Adrenal gland (tissue), 12 donors: ENCODE data around the gene KIF2C. TPM values are rescaled to one million over a fixed set of nuclear protein-coding genes. Genes with fewer than 3 reads are reported as not detected.
A peak's percentile ranks its signal among the peaks of the same experiment; 100 is the strongest.

Source experiments
- DNase-seq, 7 donors: peaks; one replicate each; pipeline ENCODE4 v3.0.0-alpha.2; 2019 to 2020
- H3K27ac ChIP-seq, 5 donors: fragments of 200-600 bp; sonication (generic) in 4 of 5; 1 replicate in 3 of 5; 2 replicates in 2 of 5; pipeline versions ENCODE4 v1.5.1 to v1.8.0; 2016 to 2020; ENCODE audit warnings: mild to moderate bottlenecking in 1 of 5
- H3K27me3 ChIP-seq: fragments of 200-600 bp; 2 replicates; pipeline ENCODE4 v1.8.0; 2021
- H3K36me3 ChIP-seq, 2 donors: fragments of 200-600 bp; replicated peaks in 1 of 2; 1 replicate in 1 of 2; 2 replicates in 1 of 2; pipeline versions ENCODE4 v1.5.1 to v1.8.0; 2018 to 2022
- H3K4me1 ChIP-seq, 2 donors: fragments of 200-600 bp; replicated peaks in 1 of 2; 1 replicate in 1 of 2; 2 replicates in 1 of 2; pipeline versions ENCODE4 v1.5.1 to v1.8.0; 2018 to 2021
- H3K4me3 ChIP-seq, 4 donors: fragments of 200-600 bp; sonication (generic) in 3 of 4; one replicate each; pipeline ENCODE4 v1.5.1; 2016 to 2018
- H3K9me3 ChIP-seq, 3 donors: fragments of 200-600 bp; sonication (generic) in 1 of 3; replicated peaks in 1 of 3; 1 replicate in 2 of 3; 2 replicates in 1 of 3; pipeline versions ENCODE4 v1.5.1 to v1.8.0; 2016 to 2021
- POLR2A ChIP-seq, 2 donors: fragments of 450-650 bp; IDR thresholded peaks; one replicate each; pipeline ENCODE4 v1.6.1; 2017; ENCODE audit warnings: antibody characterized with exemption in 2 of 2, mild to moderate bottlenecking in 2 of 2, moderate library complexity in 1 of 2
- WGBS, 4 donors: extraction: QIAGEN DNeasy Blood & Tissue Kit in 2 of 4; methylation state at CpG; one replicate each; pipeline versions ENCODE4 v1.1.5 to v1.1.7; 2013 to 2017; 5-methylcytosine and 5-hydroxymethylcytosine counted together
- intact Hi-C, 2 donors: fragments of 100-400 bp; cut with DNase I; formaldehyde crosslinking; loops; one replicate each; pipeline versions ENCODE4 v1.14.1 to v1.15.0; 2022 to 2023
- polyA plus RNA-seq, 3 donors: library from polyadenylated mRNA; stranded (reverse); fragments of 200-250 nt in 2 of 3; fragments of 350-450 nt in 1 of 3; fragmentation: Illumina TruSeq in 1 of 3; extraction: RNeasy Lipid Tissue Mini Kit (QIAGEN cat#74804) in 1 of 3; gene quantifications; one replicate each; pipeline ENCODE4 v1.2.3, GENCODE V29; 2013 to 2014
- total RNA-seq, 9 donors: library from RNA; depleted of rRNA in 4 of 9; stranded (reverse); fragments of >200 nt in 4 of 9; fragments of 120-200 nt in 1 of 9; fragmentation: NEBNext Ultra II Directional in 1 of 9; extraction: Animal tissue kit (Norgen Biotek cat#: 25700) in 1 of 9; gene quantifications; one replicate each; pipeline versions ENCODE4 v1.1.0 to v1.2.4, GENCODE V29; 2013 to 2023
- TF ChIP-seq, protein P1 (sequence below), 6 experiments: fragments of 450-650 bp in 4 of 6; fragments of 200-600 bp in 2 of 6; sonication (generic) in 1 of 6; IDR thresholded peaks; 1 replicate in 5 of 6; 2 replicates in 1 of 6; pipeline versions ENCODE4 v1.5.1 to v1.8.0; 2016 to 2021; ENCODE audit warnings: antibody characterized with exemption in 6 of 6, mild to moderate bottlenecking in 2 of 6, moderate library complexity in 1 of 6
- donor health status: healthy with polysubstance abuse.
- donor health status: Bipolar disorder and iron deficiency.
- donor health status: DM: yes; HTN: yes; CAD: no.
- donor health status: DM: no; HTN: no; CAD: no.
- donor health status: DM: no; HTN: no; CAD: no.
- donor health status: DM: yes; HTN: yes; CAD: no.

Gene KIF2C
- total and polyA plus RNA-seq, 12 donors = 0.26 to 10.4 (median 1.4) TPM

- WGBS, 4 donors = 24 to 35% (median 30%) methylated on average over 10 to 12 of the region's 12 CpGs
- no peaks in the 10 kb centered on the region for H3K9me3 ChIP-seq
- TF ChIP-seq, protein P1, sequence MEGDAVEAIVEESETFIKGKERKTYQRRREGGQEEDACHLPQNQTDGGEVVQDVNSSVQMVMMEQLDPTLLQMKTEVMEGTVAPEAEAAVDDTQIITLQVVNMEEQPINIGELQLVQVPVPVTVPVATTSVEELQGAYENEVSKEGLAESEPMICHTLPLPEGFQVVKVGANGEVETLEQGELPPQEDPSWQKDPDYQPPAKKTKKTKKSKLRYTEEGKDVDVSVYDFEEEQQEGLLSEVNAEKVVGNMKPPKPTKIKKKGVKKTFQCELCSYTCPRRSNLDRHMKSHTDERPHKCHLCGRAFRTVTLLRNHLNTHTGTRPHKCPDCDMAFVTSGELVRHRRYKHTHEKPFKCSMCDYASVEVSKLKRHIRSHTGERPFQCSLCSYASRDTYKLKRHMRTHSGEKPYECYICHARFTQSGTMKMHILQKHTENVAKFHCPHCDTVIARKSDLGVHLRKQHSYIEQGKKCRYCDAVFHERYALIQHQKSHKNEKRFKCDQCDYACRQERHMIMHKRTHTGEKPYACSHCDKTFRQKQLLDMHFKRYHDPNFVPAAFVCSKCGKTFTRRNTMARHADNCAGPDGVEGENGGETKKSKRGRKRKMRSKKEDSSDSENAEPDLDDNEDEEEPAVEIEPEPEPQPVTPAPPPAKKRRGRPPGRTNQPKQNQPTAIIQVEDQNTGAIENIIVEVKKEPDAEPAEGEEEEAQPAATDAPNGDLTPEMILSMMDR (IDR thresholded peaks at IDR 0.05) = no peak
- no peak for TF ChIP-seq POLR2A (IDR thresholded peaks at IDR 0.05)
- DNase-seq = no peak
- H3K27ac ChIP-seq = peak overlapping the region; percentile 60 to 98 (median 94)
- intact Hi-C loops = loop anchor here in 1 of 2 donors (5.0 kb wide), 1 partner anchor 34 kb away; no protein-coding TSS in a partner anchor
- H3K27me3 ChIP-seq = no peaks in the 10 kb centered on the region
- peaks cover 0 to 48% of the 10 kb centered on the region in 2 donors for H3K36me3 ChIP-seq
- peak overlapping the region in 3 of 4 donors; percentile 13 to 84 (median 77) for H3K4me3 ChIP-seq
- peaks cover 21 to 33% of the 10 kb centered on the region in 2 donors for H3K4me1 ChIP-seq
Observed at GRCh38 chr1:44776730-44777068, 37.1 kb downstream of the KIF2C start.

- TF ChIP-seq POLR2A (IDR thresholded peaks at IDR 0.05) = no peak
- TF ChIP-seq, protein P1 (IDR thresholded peaks at IDR 0.05) = no peak
- Histone ChIP-seq H3K9me3 (no peaks in the 10 kb centered on the region), H3K27ac (peak overlapping the region in 3 of 5 donors; percentile 94 to 98 (median 97)), H3K27me3 (no peaks in the 10 kb centered on the region), H3K4me3 (peak overlapping the region in 1 of 4 donors; percentile 84), H3K4me1 (peaks cover 21 to 33% of the 10 kb centered on the region in 2 donors), H3K36me3 (peaks cover 0 to 48% of the 10 kb centered on the region in 2 donors)
- intact Hi-C loops = loop anchor here in 1 of 2 donors (5.0 kb wide), 1 partner anchor 35 kb away; no protein-coding TSS in a partner anchor
- DNase-seq = no peak
- WGBS, 4 donors = 46 to 61% (median 57%) methylated on average over 14 of the region's 14 CpGs
Observed at GRCh38 chr1:44777547-44777946, 37.9 kb downstream of the KIF2C start.

- Histone ChIP-seq H3K9me3 (no peaks in the 10 kb centered on the region), H3K36me3 (peaks cover 0 to 48% of the 10 kb centered on the region in 2 donors)
- WGBS, 4 donors = 42 to 49% (median 45%) methylated on average over 13 of the region's 13 CpGs
Observed at GRCh38 chr1:44777969-44778635, 38.5 kb downstream of the KIF2C start.

More at GRCh38 chr1:44777969-44778635, 38.5 kb downstream of the KIF2C start:
- peak overlapping the region in 1 of 4 donors; percentile 84 for H3K4me3 ChIP-seq
- TF ChIP-seq, protein P1 (IDR thresholded peaks at IDR 0.05) = no peak
- no peak for TF ChIP-seq POLR2A (IDR thresholded peaks at IDR 0.05)
- H3K27ac ChIP-seq = peak overlapping the region in 3 of 5 donors; percentile 14 to 97 (median 94)
- DNase-seq = no peak
- H3K27me3 ChIP-seq = no peaks in the 10 kb centered on the region
- H3K4me1 ChIP-seq = peaks cover 21 to 33% of the 10 kb centered on the region in 2 donors
- intact Hi-C loops = loop anchor here in 1 of 2 donors (5.0 kb wide), 1 partner anchor 36 kb away; no protein-coding TSS in a partner anchor
